Measurements from ENCODE around the gene SOX9. TPM values are rescaled to one million over a fixed set of nuclear protein-coding genes. Genes with fewer than 3 reads are reported as not detected.

SOX9 gene
- total and polyA plus RNA-seq, 8 donors, result 6.6 to 81.5 (median 60.1) TPM

DNA sequence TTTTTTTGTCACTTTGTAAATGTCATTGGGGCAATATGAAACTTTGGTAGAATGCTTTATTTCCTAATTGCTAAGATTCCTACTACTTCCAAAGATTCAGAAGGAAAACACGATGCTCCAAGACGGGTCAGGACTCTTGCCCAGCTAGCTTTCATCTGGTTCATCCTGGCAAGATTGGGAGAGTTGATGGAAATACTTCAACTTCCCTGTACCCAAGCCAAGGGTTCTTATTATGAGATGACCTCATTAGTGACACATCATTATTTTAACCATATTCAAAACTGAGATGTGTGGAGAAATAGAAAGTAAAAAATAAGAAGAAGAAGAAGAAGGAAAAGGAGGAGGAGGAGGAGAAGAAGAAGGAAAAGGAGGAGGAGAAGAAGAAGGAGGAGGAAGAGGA, 25.6 kb downstream of the SOX9 start:
- H3K4me1 ChIP-seq, result no peaks in the 10 kb centered on the region
- TF ChIP-seq, protein P1, sequence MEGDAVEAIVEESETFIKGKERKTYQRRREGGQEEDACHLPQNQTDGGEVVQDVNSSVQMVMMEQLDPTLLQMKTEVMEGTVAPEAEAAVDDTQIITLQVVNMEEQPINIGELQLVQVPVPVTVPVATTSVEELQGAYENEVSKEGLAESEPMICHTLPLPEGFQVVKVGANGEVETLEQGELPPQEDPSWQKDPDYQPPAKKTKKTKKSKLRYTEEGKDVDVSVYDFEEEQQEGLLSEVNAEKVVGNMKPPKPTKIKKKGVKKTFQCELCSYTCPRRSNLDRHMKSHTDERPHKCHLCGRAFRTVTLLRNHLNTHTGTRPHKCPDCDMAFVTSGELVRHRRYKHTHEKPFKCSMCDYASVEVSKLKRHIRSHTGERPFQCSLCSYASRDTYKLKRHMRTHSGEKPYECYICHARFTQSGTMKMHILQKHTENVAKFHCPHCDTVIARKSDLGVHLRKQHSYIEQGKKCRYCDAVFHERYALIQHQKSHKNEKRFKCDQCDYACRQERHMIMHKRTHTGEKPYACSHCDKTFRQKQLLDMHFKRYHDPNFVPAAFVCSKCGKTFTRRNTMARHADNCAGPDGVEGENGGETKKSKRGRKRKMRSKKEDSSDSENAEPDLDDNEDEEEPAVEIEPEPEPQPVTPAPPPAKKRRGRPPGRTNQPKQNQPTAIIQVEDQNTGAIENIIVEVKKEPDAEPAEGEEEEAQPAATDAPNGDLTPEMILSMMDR (IDR thresholded peaks at IDR 0.05), result no peak
- H3K9me3 ChIP-seq, result no peaks in the 10 kb centered on the region
- intact Hi-C loops (cut with DNase I), result no loop called here
- no peak overlapping the region for H3K4me3 ChIP-seq
- ATAC-seq (no peak), DNase-seq (no peak)
- H3K27me3 ChIP-seq, result no peaks in the 10 kb centered on the region
- no peaks in the 10 kb centered on the region for H3K36me3 ChIP-seq
- no peak overlapping the region for H3K27ac ChIP-seq

DNA sequence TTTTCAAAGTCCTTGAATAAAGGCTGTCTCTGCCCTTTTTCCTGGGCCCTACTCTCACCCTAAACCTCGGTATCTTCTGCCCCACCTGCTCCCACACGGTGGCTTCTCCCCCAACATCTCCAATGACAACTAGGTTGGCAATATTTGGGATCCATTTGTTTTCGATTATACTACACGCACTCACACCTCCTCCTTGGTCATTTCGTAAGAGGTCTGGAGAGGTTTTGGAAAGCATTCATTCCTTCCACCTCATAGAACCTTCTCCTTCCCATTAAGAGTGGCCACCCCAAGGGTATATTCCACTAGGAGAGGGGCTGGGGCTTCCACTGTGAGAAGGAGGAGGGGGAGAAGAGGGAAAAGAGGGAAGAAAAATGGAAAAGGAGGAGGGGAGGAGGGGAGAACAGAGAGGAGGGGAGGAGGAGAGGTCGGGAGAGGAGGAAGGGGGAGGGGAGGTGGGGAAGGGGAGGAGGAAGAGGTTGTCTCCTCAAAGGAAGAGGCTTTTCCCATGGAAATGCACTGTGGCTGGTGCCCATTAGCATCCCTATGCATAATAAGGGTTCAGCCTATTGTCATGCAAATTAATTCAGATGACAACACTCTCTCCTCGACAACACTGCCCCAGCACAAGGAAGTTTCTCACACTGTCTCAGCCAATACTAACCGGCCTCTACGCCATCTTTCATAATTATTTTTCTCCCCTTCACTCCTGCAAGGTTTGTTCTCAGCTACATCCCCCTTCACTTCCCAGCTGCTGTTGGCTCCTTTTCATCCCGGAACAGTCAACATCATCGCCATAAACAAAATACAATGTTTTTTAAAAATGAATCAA, 30.0 kb downstream of the SOX9 start:
- ATAC-seq, result no peak
- no peak overlapping the region for H3K27ac ChIP-seq
- TF ChIP-seq, protein P1 (IDR thresholded peaks at IDR 0.05), result no peak
- H3K36me3 ChIP-seq, result no peaks in the 10 kb centered on the region
- intact Hi-C loops (cut with DNase I), result no loop called here
- peaks cover 0 to 11% of the 10 kb centered on the region in 2 donors for H3K4me1 ChIP-seq
- H3K4me3 ChIP-seq, result no peak overlapping the region
- H3K9me3 ChIP-seq, result no peaks in the 10 kb centered on the region
- no peak for DNase-seq
- H3K27me3 ChIP-seq, result no peaks in the 10 kb centered on the region

DNA sequence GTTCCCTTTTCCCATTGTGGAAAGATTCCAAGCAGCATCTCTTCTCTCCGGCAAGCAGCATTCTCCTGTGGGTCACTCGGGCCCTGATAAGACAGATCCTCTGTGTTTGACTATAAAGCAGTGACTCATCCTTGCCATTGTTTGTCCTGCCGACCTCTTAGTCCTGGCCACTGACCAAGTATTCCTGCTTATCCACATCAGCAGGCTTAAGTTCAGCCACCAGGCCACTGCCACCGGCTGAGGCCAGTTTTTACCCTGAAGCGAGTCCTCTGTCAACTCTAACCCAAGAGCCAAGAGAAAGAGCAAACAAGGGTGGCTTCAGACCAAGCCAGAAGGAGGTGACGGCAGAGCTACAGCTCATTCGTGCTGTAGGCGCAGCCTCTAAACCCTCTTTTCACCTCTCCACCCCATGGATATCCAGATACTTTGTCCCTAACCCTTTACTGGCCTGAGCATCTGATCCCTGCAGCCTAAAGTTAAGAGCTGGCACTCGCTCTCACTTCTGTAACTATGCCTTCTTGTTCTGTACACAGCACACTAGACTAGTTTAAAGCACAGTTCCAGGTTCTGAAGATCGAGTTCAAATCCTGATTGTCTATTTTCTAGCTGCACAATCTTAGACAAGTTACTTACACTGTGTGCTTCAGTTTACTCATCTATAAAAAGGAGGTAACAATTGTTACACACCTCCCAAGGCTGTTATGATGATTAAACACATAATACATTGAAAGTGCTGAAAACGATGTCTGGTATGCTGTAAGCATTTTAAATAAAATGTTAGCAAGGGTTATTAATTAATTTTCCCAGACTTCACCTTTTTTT, 31.0 kb downstream of the SOX9 start:
- H3K36me3 ChIP-seq, result no peaks in the 10 kb centered on the region
- H3K27me3 ChIP-seq, result no peaks in the 10 kb centered on the region
- H3K9me3 ChIP-seq, result no peaks in the 10 kb centered on the region
- ATAC-seq (peak; percentile 87), DNase-seq (peak in 2 of 4 donors; percentile 22 to 49)
- intact Hi-C loops (cut with DNase I), result no loop called here
- H3K27ac ChIP-seq, result peak overlapping the region in 1 of 2 donors; percentile 13
- H3K4me1 ChIP-seq, result peaks cover 0 to 11% of the 10 kb centered on the region in 2 donors
- TF ChIP-seq, protein P1 (IDR thresholded peaks at IDR 0.05), result no peak
- no peak overlapping the region for H3K4me3 ChIP-seq

DNA sequence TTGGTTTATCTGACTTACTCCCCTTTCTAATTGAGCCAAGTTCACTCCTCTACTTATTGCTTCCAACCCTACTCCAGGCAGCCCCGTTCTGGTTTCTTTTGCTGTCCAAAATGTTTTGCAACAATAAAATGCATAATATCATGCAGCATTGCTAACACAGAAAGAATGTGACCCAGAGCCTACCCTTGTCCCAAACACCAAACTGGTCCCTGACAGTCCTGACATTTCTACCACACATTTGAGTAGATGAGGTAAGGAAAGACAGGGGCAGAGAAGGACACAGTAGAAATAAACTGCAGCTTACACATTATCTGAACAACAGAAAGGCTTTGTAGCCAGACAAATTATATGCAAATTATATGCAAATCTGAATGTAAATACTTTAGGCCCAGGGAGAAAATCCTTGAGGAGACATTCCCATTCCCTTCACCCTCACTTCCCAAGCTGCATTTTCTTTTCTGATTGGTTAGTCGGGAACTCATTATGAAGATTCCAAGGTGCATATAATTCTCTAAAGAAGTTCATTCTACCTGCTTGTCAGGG, 31.6 kb downstream of the SOX9 start:
- DNase-seq (peak in 1 of 4 donors; percentile 45), ATAC-seq (peak; percentile 70)
- peaks cover 0 to 11% of the 10 kb centered on the region in 2 donors for H3K4me1 ChIP-seq
- TF ChIP-seq, protein P1 (IDR thresholded peaks at IDR 0.05), result no peak
- no peaks in the 10 kb centered on the region for H3K9me3 ChIP-seq
- H3K36me3 ChIP-seq, result no peaks in the 10 kb centered on the region
- H3K27ac ChIP-seq, result no peak overlapping the region
- H3K4me3 ChIP-seq, result no peak overlapping the region
- no peaks in the 10 kb centered on the region for H3K27me3 ChIP-seq
- intact Hi-C loops (cut with DNase I), result no loop called here
